HG02938 (cell line): ENCODE data around the gene CHST9.
"Not testable (repeated sequence)": the region's sequence is repeated elsewhere in the genome, so short reads cannot be mapped to it uniquely, and the experiment has no call there.

ENCODE experiments used
- ATAC-seq: cut with Tn5 transposase; IDR thresholded peaks from one replicate; pipeline ENCODE4 v1.9.1; 2021; ENCODE audit warnings: mild to moderate bottlenecking, moderate library complexity; ENCODE audit not compliant: unreplicated experiment

Gene CHST9

DNA sequence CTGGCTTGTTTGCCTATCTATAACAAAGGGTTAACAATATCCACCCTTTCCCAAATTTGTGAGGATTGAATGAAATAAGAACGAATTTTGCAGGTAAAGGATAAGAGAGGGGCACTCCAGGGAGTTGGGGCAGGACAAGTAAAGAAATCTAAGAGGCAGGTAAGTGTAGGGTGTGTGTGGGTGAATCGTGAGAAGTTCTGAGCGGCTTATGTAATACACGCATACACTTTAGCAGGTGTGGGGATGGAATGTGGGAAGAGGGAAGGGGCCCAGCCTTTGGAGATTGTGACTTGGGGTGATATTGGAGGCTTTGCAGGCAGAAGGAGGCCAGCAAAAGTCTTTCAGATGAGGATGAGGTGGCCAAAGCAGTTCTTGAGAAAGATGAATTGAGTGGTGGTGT lies 236.4 kb downstream of the CHST9 start:
- ATAC-seq: no peak

DNA sequence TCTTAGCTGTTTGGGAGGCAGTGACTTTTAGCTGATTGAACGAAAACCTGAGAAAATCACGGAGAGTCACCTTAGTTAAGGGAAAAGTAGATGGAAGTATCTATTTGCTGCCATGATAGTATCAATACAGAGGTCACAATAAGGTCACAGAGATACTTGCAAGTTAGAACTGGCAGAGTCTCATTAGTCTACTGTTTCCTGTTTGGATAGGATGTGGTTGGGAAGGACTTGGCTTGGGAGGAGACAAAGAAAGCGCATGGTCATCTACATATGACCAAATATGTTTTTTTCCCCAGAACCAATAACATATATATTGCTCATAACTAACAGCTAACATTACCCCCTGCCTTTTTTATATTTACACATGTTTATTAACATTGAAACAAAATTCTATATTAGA lies 241.2 kb downstream of the CHST9 start:
- no peak for ATAC-seq

DNA sequence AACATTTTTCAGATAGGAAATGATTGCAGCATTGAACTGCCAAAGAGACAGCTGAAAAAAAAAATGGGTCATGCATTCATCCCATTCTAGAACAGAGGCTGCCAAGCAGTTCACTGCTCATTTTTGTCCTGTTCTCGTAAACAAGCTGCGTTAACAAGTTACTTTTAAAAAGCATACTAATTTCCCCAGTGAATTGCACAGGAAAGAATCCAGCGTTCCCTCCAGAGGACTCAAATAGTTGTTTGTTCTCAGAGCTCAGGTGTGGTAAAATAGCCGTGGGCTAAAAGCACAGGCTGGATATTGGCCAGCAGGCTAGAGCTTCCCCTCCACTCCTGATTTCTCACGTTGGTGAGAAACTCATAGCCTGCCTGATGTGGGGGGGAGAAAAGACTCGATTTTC lies 243.5 kb downstream of the CHST9 start:
- no peak for ATAC-seq

GRCh38 chr18:26940744-26941398 lies 244.2 kb downstream of the CHST9 start:
- ATAC-seq: no peak

DNA sequence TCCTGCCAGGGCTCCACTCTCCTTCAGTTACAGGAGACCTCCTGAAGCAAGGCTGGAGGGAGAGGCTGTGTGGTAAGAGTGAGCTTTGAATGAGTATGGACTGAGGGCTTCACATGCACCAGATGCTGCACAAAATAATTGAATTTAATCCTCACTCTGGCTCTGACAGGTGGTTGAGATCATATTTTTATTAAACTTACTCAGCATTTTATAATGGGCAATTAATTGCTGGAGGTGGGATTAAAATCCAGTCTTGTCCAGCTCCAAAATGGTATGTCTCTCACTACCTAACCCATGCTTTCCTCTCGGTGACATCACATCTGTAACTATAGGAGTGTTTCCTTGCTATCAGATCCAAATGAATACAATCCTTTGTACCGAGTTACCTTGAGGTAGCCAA lies 253.4 kb downstream of the CHST9 start:
- no peak for ATAC-seq

DNA sequence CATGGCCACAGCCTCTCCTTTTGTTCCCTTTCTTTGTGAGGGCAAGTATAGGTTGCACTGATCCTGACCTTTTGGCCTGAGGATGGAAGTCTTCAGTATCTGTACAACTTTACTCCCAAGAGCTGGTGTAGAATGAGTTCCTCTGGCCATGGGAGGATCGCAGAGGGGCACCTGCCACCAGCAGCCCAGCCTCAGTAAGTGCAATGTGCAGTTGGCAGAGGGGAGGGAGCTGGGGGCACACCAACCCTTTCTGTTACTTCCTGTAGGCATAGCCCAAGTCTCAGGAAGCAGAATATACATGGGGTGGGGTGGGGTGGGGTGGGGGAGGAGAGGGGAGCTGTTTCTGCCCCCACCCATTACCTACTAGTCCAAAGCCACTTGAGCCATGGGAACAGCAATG lies 254.5 kb downstream of the CHST9 start:
- no peak for ATAC-seq

DNA sequence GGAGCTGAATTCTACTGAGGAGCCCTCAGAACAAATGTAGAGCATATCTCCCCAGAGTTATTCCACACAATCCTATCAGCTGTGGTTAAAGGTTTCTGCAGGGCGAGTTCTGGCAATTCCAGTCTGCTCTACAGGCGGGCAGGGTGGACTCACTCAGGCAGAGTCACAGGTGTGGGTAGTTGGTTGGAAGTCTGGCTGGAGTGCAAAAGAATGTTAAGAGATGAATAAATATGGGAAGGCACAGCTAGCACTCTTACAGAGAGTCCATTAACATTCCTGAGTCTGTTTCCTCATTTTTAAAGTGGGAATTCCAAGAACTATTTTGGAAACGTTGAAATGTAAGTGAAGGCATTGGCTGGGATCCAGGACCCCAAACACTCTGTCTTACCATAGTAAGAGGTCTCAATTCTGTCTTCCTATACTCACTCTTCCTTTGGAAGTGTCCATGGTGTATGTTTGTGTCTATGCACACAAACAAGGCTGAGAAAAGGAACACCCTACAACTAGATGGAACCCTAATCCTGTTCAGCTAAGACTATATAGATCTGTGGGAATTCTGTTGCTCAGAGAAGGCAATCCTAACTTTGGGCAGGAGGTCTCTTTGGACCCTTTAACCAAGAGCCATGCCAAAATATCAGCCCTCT lies 256.3 kb downstream of the CHST9 start:
- no peak for ATAC-seq

DNA sequence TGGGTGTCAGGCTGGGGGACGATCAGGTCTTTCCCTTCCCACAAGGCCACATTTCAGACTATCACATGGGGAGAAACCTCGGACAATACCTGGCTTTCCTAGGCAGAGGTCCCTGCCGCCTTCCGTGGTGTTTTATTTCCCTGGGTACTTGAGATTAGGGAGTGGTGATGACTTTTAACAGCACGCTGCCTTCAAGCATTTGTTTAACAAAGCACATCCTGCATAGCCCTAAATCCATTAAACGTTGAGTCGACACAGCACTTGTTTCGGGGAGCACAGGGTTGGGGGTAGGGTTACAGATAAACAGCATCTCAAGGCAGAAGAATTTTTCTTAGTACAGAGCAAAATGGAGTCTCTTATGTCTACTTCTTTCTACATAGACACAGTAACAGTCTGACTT lies 257.3 kb downstream of the CHST9 start:
- ATAC-seq: not testable (repeated sequence)

GRCh38 chr18:26926066-26926675 lies 258.9 kb downstream of the CHST9 start:
- no peak for ATAC-seq

DNA sequence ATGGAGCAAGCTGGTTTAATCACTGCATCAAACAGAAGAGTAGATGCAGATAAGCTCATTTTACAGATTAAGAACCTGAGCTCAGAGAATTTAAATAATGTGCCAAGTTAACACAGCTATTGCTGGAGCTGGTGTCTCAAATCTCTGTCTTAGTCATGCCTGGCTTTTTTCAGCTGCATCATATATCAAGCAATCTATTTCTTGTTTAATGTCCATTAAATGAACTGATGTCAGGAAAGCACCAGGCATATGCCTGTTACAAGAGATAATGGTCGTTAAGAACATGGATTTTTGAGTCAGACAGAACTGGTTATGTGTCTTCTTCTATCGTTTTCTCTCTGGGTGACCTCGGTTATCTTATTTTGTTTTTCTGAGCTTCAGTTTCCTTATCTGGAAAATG lies 259.8 kb downstream of the CHST9 start:
- no peak for ATAC-seq

DNA sequence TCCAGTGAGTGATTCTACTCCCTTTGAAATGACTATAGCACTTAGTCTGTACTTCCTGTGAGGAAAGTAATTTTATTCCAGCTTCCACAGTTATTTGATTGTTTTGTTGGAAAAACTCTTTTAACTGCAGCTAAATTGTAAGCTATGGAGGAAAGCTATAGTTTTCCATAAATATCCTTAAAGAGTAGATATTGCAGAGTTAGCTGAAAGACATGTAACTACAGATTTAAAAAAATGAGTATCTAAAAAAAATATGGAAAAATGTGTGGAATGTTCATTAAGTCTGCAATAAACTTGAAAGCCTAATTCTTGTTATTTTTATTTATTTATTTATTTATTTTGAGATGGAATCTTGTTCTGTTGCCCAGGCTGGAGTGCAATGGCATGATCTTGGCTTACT lies 262.8 kb downstream of the CHST9 start:
- no peak for ATAC-seq

DNA sequence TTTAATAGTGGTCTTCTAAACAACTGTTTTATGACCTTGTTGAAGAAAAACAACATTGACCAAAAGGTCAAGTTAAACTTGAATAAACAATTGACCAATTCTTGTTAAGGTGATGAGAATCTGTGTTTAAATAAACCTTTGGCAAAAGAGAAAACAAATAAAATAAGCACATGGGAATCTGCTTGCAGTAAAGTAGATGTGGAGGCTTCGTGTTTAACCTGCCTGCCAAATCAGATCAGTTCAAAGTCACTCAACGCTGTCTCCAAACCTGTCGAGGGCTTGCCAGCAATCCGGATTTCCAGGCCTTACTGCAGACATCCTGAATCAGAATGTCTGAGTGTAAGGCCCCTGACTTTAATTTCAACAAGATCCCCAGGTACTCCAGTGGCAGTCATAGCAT lies 264.5 kb downstream of the CHST9 start:
- ATAC-seq: no peak

DNA sequence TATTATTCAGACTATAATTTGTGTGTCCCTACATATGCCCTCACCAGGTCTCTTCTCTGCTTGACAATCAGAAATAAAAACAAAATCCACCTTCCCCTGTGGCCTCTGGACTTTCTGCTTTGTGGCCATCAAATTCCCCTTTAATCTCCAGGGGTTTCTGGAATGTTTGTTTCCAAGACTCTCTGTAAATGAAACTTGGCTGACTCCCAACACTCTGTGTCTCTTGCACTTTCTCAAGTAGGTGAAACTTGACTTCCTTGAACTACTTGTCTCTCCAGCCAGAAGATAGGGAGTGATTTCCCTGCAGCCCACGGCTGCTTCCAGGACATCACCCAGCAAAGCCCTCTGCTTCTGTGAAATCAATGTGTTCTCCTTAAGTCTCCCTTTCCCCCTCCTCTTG lies 265.5 kb downstream of the CHST9 start:
- ATAC-seq: no peak

GRCh38 chr18:26919201-26919600 lies 265.9 kb downstream of the CHST9 start:
- ATAC-seq: no peak

GRCh38 chr18:26911840-26912239 lies 273.3 kb downstream of the CHST9 start:
- ATAC-seq: no peak

DNA sequence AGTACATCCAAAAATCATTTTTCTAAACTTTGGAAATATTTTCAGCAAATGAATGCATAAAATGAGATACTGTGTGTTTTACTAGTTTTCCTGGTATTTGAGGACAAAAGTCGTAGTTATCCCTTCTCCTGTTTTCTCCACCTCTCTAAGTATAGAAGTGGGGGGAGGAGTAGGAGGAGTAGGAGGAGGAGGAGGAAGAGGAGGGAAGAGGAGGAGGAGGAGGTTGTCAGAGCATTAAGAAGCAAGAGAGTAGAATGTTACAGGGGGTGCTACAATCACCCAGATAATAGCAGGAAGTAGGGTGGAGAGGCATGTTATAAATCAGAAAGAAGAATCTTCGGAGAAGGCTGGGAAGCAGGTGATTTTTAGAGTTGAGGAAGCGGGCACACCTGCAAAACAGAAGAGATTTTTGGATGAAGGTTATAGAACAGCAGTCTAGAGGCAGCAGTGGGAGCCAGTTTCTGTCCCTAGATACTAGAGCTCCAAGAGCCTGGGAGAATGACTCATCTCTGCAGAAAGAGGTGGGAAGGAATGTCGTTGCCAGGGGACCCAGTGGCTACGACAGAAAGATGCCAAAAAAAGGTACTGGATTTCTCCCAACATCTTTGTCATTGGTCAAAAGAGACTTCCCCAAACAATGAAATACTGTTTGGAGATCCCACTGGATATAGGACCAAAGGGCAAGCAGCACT lies 275.4 kb downstream of the CHST9 start:
- ATAC-seq: no peak

GRCh38 chr18:26908906-26909305 lies 276.2 kb downstream of the CHST9 start:
- ATAC-seq: no peak

DNA sequence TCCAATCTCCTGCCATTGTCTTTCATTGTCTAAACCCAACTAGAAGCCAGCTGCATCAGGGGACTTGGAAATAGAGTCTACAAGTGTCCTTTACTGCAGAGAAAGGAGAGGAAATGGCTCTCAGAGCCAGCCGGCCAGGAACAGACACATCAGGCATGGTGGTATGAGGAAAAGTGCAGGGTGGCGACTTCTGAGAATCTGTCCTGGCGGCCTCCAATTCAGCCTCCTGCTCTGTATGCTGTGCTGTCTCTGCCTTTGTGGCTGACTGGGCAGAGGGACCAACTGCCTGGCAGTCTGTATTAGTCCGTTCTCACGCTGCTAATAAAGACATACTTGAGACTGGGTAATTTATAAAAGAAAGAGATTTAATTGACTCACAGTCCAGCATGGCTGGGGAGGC lies 282.8 kb downstream of the CHST9 start:
- no peak for ATAC-seq

GRCh38 chr18:26901020-26901419 lies 284.1 kb downstream of the CHST9 start:
- ATAC-seq: no peak

GRCh38 chr18:26894426-26894825 lies 290.7 kb downstream of the CHST9 start:
- ATAC-seq: no peak

DNA sequence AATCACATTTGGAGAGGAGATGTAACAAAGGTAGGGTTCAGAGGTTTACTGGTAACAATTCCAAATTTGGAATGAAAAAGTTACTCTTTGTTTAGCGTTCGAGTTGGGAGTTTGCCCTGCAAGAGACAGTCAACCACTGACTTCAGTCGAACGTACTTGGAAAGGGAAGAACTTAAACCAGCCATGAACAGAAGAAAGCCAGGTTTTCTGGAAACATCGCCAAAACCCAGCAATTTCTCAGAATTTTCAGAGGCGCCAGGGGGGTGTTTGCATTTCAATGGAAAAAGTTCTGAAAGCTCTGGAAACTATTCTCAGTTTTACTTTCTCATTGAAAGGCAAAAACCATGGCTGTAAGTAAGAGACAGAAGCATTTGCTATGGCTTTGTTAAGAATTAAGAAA lies 291.1 kb downstream of the CHST9 start:
- ATAC-seq: no peak

DNA sequence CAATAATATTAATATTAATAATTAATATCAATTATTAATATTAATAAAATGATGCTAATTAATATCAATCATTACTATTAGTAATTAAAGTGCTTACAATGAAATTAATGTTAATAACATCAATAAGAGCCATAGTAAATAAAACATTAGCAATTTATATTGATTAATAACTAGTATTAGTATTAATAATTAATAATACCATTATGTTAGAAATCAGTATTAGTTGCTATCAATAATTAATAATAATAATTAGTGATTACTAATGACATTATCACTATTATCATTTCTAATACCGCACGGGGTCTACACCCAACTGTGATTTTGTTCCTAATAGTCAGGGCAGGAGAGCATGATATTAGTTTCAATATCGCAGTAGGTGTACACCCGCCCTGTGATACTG lies 296.8 kb downstream of the CHST9 start:
- ATAC-seq: no peak
